HepG2 (cell line): ENCODE results near the gene PIK3CD. TPM values are rescaled to one million over a fixed set of nuclear protein-coding genes. Genes with fewer than 3 reads are reported as not detected.

Source experiments
- BRCA1 ChIP-seq: sonication (generic); formaldehyde crosslinking; IDR thresholded peaks from 2 replicates; pipeline ENCODE4 v1.4.0; 2020; ENCODE audit warnings: missing genetic modification reagents
- FOXK2 ChIP-seq: fragments of 450-650 bp; IDR thresholded peaks from 2 replicates; pipeline ENCODE4 v1.6.1; 2016
- HHEX ChIP-seq: IDR thresholded peaks from 2 replicates; pipeline ENCODE4 v1.6.1; 2016; ENCODE audit warnings: control low read depth
- HOXA5 ChIP-seq: sonication (generic); formaldehyde crosslinking; IDR thresholded peaks from 2 replicates; pipeline ENCODE4 v1.4.0; 2020; ENCODE audit warnings: missing genetic modification reagents
- NONO ChIP-seq, 2 experiments: fragments of 450-650 bp in 1 of 2; sonication (generic) in 1 of 2; formaldehyde crosslinking in 1 of 2; IDR thresholded peaks in 1 of 2; conservative IDR thresholded peaks in 1 of 2; 2 replicates each; pipeline versions ENCODE4 v1.6.1 to v1.8.0; 2017 to 2022; ENCODE audit warnings: mild to moderate bottlenecking in 1 of 2, missing genetic modification reagents in 1 of 2, moderate library complexity in 1 of 2
- PAWR ChIP-seq: sonication (generic); formaldehyde crosslinking; IDR thresholded peaks from 2 replicates; pipeline ENCODE4 v1.4.0; 2020; ENCODE audit warnings: missing genetic modification reagents, mild to moderate bottlenecking, borderline replicate concordance
- PRPF4 ChIP-seq: fragments of 200-400 bp; formaldehyde crosslinking; IDR thresholded peaks from 2 replicates; pipeline ENCODE4 v1.6.1; 2016; ENCODE audit warnings: low read length, low read depth; ENCODE audit not compliant: poor library complexity, severe bottlenecking
- RBAK ChIP-seq: sonication (generic); formaldehyde crosslinking; IDR thresholded peaks from 2 replicates; pipeline ENCODE4 v1.5.1; 2020; ENCODE audit warnings: mild to moderate bottlenecking, missing genetic modification reagents
- RORA ChIP-seq: sonication (generic); formaldehyde crosslinking; IDR thresholded peaks from 2 replicates; pipeline ENCODE4 v1.5.0; 2020; ENCODE audit warnings: mild to moderate bottlenecking, missing genetic modification reagents, moderate library complexity
- SIX4 ChIP-seq: sonication (generic); formaldehyde crosslinking; IDR thresholded peaks from 2 replicates; pipeline ENCODE4 v1.4.0; 2020; ENCODE audit warnings: missing genetic modification reagents
- ZIK1 ChIP-seq: sonication (generic); formaldehyde crosslinking; IDR thresholded peaks from 2 replicates; pipeline ENCODE4 v1.5.0; 2020; ENCODE audit warnings: mild to moderate bottlenecking, low read depth, missing genetic modification reagents, borderline replicate concordance
- ZNF34 ChIP-seq: sonication (generic); formaldehyde crosslinking; IDR thresholded peaks from 2 replicates; pipeline ENCODE4 v1.4.0; 2020; ENCODE audit warnings: mild to moderate bottlenecking, missing genetic modification reagents, borderline replicate concordance
- ZNF572 ChIP-seq: sonication (generic); formaldehyde crosslinking; IDR thresholded peaks from 2 replicates; pipeline ENCODE4 v1.5.1; 2020; ENCODE audit warnings: mild to moderate bottlenecking, missing genetic modification reagents
- ZNF878 ChIP-seq: sonication (generic); formaldehyde crosslinking; IDR thresholded peaks from 2 replicates; pipeline ENCODE4 v1.8.1; 2023; ENCODE audit warnings: mild to moderate bottlenecking, missing genetic modification reagents, moderate library complexity
- polyA plus RNA-seq, 8 experiments: library from polyadenylated mRNA; depleted of rRNA in 3 of 8; stranded (reverse) in 7 of 8; unstranded in 1 of 8; fragments of >200 nt; fragmentation: Illumina TruSeq in 4 of 8; extraction: Trizol in 4 of 8; gene quantifications; 2 replicates each; pipeline versions ENCODE4 v1.2.1 to v1.2.3, GENCODE V29; 2011 to 2016; ENCODE audit warnings: low read depth in 4 of 8, missing spikeins in 1 of 8, mixed read lengths in 1 of 8; ENCODE audit not compliant: insufficient read depth in 1 of 8
- total RNA-seq, 5 experiments: library from RNA; depleted of rRNA; stranded (reverse); fragments of >200 nt; fragmentation: Illumina TruSeq; extraction: Trizol; gene quantifications; 2 replicates each; pipeline ENCODE4 v1.2.3, GENCODE V29; 2016; ENCODE audit warnings: low read depth in 1 of 5
- TF ChIP-seq, protein P1 (sequence below), 2 experiments: IDR thresholded peaks; 2 replicates each; pipeline ENCODE4 v1.6.1; 2011 to 2012; ENCODE audit warnings: low read length in 2 of 2, borderline replicate concordance in 1 of 2, low read depth in 1 of 2, mild to moderate bottlenecking in 1 of 2, moderate library complexity in 1 of 2
- TF ChIP-seq, protein P2 (sequence below): IDR thresholded peaks from 2 replicates; pipeline ENCODE4 v1.6.1; 2016; ENCODE audit warnings: low read depth, missing genetic modification reagents, missing compliant biosample characterization
- TF ChIP-seq, protein P3 (sequence below): IDR thresholded peaks from 2 replicates; pipeline ENCODE4 v1.6.1; 2016; ENCODE audit warnings: missing compliant biosample characterization, missing genetic modification reagents, borderline replicate concordance
- TF ChIP-seq, protein P4 (sequence below): fragments of 450-650 bp; IDR thresholded peaks from 2 replicates; pipeline ENCODE4 v1.6.1; 2017

PIK3CD gene
- total and polyA plus RNA-seq, 2 of the 13 experiments (the other 11 are each of a cell fraction or from before 2014, with no cell fraction given), result 7.1 to 10.0 TPM

DNA sequence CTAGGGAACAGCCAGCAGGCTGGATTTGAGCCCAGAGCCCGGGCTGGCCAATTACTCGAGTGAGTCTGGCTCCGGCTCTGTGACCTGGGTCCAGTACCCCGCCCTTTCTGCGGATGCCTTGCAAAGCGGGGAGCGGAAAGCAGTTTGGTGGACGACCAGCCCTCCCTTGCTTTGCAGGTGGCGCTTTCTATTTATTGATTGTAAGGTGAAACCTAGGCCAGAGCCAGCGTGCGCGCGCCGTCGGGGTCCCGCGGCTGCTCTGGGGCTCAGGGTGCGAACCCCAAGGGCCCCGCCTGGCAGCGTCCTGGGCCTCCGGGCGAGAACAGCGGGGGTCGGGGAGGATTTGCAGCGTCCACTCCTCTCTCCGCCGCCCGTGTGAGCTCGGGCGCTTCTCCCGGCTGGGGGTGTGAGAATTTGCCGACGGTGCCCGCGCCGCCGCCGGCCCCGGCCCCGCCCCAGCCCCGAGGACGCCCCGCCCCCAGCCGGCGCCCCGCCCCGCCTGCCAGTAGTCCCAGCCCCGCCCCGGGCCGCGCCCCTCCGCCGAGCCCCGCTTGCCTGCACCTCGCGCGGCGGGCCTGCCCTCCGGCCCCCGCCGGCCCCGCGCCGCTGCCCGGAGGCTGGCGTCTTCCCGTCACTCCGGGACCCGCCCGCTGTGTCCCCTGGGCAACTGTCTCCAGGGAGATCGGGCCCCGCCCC, 37.6 kb downstream of the PIK3CD start (continued):
- TF ChIP-seq, protein P1, sequence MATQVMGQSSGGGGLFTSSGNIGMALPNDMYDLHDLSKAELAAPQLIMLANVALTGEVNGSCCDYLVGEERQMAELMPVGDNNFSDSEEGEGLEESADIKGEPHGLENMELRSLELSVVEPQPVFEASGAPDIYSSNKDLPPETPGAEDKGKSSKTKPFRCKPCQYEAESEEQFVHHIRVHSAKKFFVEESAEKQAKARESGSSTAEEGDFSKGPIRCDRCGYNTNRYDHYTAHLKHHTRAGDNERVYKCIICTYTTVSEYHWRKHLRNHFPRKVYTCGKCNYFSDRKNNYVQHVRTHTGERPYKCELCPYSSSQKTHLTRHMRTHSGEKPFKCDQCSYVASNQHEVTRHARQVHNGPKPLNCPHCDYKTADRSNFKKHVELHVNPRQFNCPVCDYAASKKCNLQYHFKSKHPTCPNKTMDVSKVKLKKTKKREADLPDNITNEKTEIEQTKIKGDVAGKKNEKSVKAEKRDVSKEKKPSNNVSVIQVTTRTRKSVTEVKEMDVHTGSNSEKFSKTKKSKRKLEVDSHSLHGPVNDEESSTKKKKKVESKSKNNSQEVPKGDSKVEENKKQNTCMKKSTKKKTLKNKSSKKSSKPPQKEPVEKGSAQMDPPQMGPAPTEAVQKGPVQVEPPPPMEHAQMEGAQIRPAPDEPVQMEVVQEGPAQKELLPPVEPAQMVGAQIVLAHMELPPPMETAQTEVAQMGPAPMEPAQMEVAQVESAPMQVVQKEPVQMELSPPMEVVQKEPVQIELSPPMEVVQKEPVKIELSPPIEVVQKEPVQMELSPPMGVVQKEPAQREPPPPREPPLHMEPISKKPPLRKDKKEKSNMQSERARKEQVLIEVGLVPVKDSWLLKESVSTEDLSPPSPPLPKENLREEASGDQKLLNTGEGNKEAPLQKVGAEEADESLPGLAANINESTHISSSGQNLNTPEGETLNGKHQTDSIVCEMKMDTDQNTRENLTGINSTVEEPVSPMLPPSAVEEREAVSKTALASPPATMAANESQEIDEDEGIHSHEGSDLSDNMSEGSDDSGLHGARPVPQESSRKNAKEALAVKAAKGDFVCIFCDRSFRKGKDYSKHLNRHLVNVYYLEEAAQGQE (IDR thresholded peaks at IDR 0.05; ENCODE audit: borderline replicate concordance in 1 of 2, low read depth in 1 of 2, low read length in 2 of 2), result no peak
- peak; percentile 79; the same call in 1 of the 2 replicates for TF ChIP-seq SIX4 (CRISPR knock-in tag)
- TF ChIP-seq, protein P2, sequence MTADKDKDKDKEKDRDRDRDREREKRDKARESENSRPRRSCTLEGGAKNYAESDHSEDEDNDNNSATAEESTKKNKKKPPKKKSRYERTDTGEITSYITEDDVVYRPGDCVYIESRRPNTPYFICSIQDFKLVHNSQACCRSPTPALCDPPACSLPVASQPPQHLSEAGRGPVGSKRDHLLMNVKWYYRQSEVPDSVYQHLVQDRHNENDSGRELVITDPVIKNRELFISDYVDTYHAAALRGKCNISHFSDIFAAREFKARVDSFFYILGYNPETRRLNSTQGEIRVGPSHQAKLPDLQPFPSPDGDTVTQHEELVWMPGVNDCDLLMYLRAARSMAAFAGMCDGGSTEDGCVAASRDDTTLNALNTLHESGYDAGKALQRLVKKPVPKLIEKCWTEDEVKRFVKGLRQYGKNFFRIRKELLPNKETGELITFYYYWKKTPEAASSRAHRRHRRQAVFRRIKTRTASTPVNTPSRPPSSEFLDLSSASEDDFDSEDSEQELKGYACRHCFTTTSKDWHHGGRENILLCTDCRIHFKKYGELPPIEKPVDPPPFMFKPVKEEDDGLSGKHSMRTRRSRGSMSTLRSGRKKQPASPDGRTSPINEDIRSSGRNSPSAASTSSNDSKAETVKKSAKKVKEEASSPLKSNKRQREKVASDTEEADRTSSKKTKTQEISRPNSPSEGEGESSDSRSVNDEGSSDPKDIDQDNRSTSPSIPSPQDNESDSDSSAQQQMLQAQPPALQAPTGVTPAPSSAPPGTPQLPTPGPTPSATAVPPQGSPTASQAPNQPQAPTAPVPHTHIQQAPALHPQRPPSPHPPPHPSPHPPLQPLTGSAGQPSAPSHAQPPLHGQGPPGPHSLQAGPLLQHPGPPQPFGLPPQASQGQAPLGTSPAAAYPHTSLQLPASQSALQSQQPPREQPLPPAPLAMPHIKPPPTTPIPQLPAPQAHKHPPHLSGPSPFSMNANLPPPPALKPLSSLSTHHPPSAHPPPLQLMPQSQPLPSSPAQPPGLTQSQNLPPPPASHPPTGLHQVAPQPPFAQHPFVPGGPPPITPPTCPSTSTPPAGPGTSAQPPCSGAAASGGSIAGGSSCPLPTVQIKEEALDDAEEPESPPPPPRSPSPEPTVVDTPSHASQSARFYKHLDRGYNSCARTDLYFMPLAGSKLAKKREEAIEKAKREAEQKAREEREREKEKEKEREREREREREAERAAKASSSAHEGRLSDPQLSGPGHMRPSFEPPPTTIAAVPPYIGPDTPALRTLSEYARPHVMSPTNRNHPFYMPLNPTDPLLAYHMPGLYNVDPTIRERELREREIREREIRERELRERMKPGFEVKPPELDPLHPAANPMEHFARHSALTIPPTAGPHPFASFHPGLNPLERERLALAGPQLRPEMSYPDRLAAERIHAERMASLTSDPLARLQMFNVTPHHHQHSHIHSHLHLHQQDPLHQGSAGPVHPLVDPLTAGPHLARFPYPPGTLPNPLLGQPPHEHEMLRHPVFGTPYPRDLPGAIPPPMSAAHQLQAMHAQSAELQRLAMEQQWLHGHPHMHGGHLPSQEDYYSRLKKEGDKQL, result no peak
- TF ChIP-seq PRPF4, result no peak
- TF ChIP-seq, protein P3, sequence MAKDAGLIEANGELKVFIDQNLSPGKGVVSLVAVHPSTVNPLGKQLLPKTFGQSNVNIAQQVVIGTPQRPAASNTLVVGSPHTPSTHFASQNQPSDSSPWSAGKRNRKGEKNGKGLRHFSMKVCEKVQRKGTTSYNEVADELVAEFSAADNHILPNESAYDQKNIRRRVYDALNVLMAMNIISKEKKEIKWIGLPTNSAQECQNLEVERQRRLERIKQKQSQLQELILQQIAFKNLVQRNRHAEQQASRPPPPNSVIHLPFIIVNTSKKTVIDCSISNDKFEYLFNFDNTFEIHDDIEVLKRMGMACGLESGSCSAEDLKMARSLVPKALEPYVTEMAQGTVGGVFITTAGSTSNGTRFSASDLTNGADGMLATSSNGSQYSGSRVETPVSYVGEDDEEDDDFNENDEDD, result no peak
- no peak for TF ChIP-seq HHEX (CRISPR knock-in tag)
- no peak for TF ChIP-seq FOXK2
- TF ChIP-seq PAWR, result no peak
- TF ChIP-seq ZIK1 (CRISPR knock-in tag), result no peak
- TF ChIP-seq NONO (IDR thresholded peaks at IDR 0.05), result no peak
- 0 out of 2 replicates have a peak, but pooled peaks have one; percentile 26 for TF ChIP-seq NONO (CRISPR knock-in tag; conservative IDR thresholded peaks at IDR 0.05)
- TF ChIP-seq ZNF878 (CRISPR knock-in tag), result no peak
- TF ChIP-seq, protein P4, sequence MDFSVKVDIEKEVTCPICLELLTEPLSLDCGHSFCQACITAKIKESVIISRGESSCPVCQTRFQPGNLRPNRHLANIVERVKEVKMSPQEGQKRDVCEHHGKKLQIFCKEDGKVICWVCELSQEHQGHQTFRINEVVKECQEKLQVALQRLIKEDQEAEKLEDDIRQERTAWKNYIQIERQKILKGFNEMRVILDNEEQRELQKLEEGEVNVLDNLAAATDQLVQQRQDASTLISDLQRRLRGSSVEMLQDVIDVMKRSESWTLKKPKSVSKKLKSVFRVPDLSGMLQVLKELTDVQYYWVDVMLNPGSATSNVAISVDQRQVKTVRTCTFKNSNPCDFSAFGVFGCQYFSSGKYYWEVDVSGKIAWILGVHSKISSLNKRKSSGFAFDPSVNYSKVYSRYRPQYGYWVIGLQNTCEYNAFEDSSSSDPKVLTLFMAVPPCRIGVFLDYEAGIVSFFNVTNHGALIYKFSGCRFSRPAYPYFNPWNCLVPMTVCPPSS, result no peak
- no peak for TF ChIP-seq HOXA5 (CRISPR knock-in tag)
- no peak for TF ChIP-seq ZNF572 (CRISPR knock-in tag)
- no peak for TF ChIP-seq ZNF34 (CRISPR knock-in tag)
- TF ChIP-seq BRCA1 (CRISPR knock-in tag), result no peak
- no peak for TF ChIP-seq RORA (CRISPR knock-in tag)
- TF ChIP-seq RBAK, result no peak
